Activated CD8-positive, alpha-beta memory T cell treated with anti-CD3 and anti-CD28 coated beads, Interleukin-2, amount 10 ng/mL, durations not matched to agents 7 days and 5 days (primary cell): ENCODE measurements around the gene GPR151. TPM values are rescaled to one million over a fixed set of nuclear protein-coding genes. Genes with fewer than 3 reads are reported as not detected.
"Not testable (repeated sequence)": the region's sequence is repeated elsewhere in the genome, so short reads cannot be mapped to it uniquely, and the experiment has no call there.

ENCODE experiments used
- ATAC-seq: fragments of 150-1000 bp; cut with Tn5 transposase; one replicate; pipeline ENCODE4 v1.10.0; 2021; ENCODE audit warnings: moderate library complexity
- CTCF ChIA-PET: fragments of 350-600 bp; sonication (Branson Sonifier 250); formaldehyde crosslinking; loops from one replicate; lab custom pipeline; 2021; ENCODE audit warnings: antibody characterized with exemption; lab: Charles Lee
- DNase-seq: peaks from one replicate; pipeline ENCODE4 v3.0.0-alpha.2; 2020
- H3K27ac Mint-ChIP-seq: one replicate; pipeline ENCODE4 v1.8.0; 2021; ENCODE audit warnings: mild to moderate bottlenecking, mixed read lengths
- H3K27me3 Mint-ChIP-seq: one replicate; pipeline ENCODE4 v1.8.0; 2021; ENCODE audit warnings: mixed read lengths
- H3K36me3 Mint-ChIP-seq: one replicate; pipeline ENCODE4 v1.8.0; 2021; ENCODE audit warnings: mild to moderate bottlenecking, mixed read lengths
- H3K4me1 Mint-ChIP-seq: one replicate; pipeline ENCODE4 v1.8.0; 2021; ENCODE audit warnings: mixed read lengths
- H3K4me3 Mint-ChIP-seq: one replicate; pipeline ENCODE4 v1.8.0; 2021; ENCODE audit warnings: mild to moderate bottlenecking, moderate library complexity, mixed read lengths
- H3K9me3 Mint-ChIP-seq: one replicate; pipeline ENCODE4 v1.8.0; 2022; ENCODE audit warnings: low read depth, mixed read lengths
- total RNA-seq, 2 experiments: library from RNA; stranded (reverse); gene quantifications; one replicate each; pipeline ENCODE4 v1.2.3, GENCODE V29; 2021

Gene GPR151
- not detected for total RNA-seq

DNA sequence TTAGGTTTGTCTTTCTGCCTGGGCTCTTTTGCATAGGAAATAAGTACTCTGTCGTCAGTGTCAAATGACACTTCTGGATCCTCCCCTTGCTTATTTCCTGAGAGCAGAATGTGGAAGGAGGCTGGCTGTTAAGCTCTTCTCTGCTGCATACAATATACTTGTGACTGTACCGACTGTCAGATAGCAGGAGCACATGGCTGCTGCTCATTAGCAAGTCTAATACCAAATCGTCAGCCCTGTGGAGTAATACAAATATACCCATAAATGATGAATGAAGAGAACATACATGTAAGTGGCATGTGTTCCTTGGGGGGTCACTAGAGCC, at the start of gene GPR151:
Gene GPR151 (minus strand): TSS at position 40 of the 325 bp plus-strand sequence. CDS start 77 bp downstream, outside the sequence.
- Mint-ChIP-seq H3K9me3 (no peaks in the 10 kb centered on the region), H3K4me1 (peaks cover 4% of the 10 kb centered on the region), H3K27me3 (peaks cover 9% of the 10 kb centered on the region), H3K36me3 (peaks cover 9% of the 10 kb centered on the region), H3K27ac (no peak within 1 kb of the TSS), H3K4me3 (no peak within 1 kb of the TSS)
- DNase-seq (no peak), ATAC-seq (no peak)
- CTCF ChIA-PET, result interaction anchor here (1.6 to 1.8 kb wide), 2 partner anchors 26 to 50 kb away, joined by 3 to 4 read pairs; no protein-coding TSS in a partner anchor

- no peaks in the 10 kb centered on the region for H3K27me3 Mint-ChIP-seq
- CTCF ChIA-PET, result interaction anchor here (0.9 to 1.7 kb wide), 4 partner anchors 385 to 625 kb away, joined by 3 to 7 read pairs (median 4); no protein-coding TSS in a partner anchor
- H3K4me3 Mint-ChIP-seq, result no peak overlapping the region
- DNase-seq (no peak), ATAC-seq (no peak)
- H3K27ac Mint-ChIP-seq, result no peak overlapping the region
- no peaks in the 10 kb centered on the region for H3K9me3 Mint-ChIP-seq
- H3K4me1 Mint-ChIP-seq, result peaks cover 4% of the 10 kb centered on the region
- H3K36me3 Mint-ChIP-seq, result no peaks in the 10 kb centered on the region
These were observed 48.2 kb upstream of the GPR151 start for GRCh38 chr5:146564007-146564762.

GRCh38 chr5:146562461-146562860, 46.5 kb upstream of the GPR151 start:
- Mint-ChIP-seq H3K4me1 (peaks cover 4% of the 10 kb centered on the region), H3K27ac (no peak overlapping the region), H3K27me3 (no peaks in the 10 kb centered on the region), H3K9me3 (no peaks in the 10 kb centered on the region), H3K4me3 (no peak overlapping the region), H3K36me3 (no peaks in the 10 kb centered on the region)
- ATAC-seq, result no peak
- DNase-seq, result no peak
- CTCF ChIA-PET, result interaction anchor here (1.3 to 1.8 kb wide), 3 partner anchors 10 to 403 kb away, joined by 3 to 4 read pairs (median 4); no protein-coding TSS in a partner anchor

DNA sequence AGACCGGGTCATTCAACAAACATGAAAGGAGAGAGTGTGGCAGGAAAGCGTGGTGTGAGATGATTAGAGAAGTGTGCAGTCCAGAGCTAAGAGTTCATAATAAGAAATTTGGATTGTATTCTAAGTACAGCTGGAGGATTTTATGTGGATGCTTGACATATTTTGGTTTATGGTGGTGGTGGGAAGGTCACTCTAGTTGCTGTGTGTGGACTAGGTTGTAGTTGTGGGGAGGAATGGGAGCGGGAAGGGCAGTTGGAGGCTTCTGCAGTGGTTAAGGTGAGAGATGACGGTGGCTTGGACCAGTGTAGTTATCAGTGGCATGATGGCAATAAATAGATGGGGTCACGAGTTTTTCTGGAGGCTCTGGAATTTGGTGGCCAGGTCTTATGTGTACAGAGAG, 45.7 kb upstream of the GPR151 start:
- CTCF ChIA-PET, result interaction anchor here (1.8 kb wide), 1 partner anchor 10 kb away, joined by 4 read pairs; no protein-coding TSS in a partner anchor
- Mint-ChIP-seq H3K27me3 (no peaks in the 10 kb centered on the region), H3K9me3 (no peaks in the 10 kb centered on the region), H3K4me3 (no peak overlapping the region), H3K4me1 (peaks cover 4% of the 10 kb centered on the region), H3K36me3 (no peaks in the 10 kb centered on the region), H3K27ac (no peak overlapping the region)
- ATAC-seq (no peak), DNase-seq (no peak)

GRCh38 chr5:146560205-146560812, 44.3 kb upstream of the GPR151 start:
- ATAC-seq (no peak), DNase-seq (no peak)
- no peak overlapping the region for H3K27ac Mint-ChIP-seq
- no peaks in the 10 kb centered on the region for H3K4me1 Mint-ChIP-seq
- H3K27me3 Mint-ChIP-seq, result no peaks in the 10 kb centered on the region
- no peaks in the 10 kb centered on the region for H3K9me3 Mint-ChIP-seq
- no peak overlapping the region for H3K4me3 Mint-ChIP-seq
- CTCF ChIA-PET, result no interaction called here
- no peaks in the 10 kb centered on the region for H3K36me3 Mint-ChIP-seq

DNA sequence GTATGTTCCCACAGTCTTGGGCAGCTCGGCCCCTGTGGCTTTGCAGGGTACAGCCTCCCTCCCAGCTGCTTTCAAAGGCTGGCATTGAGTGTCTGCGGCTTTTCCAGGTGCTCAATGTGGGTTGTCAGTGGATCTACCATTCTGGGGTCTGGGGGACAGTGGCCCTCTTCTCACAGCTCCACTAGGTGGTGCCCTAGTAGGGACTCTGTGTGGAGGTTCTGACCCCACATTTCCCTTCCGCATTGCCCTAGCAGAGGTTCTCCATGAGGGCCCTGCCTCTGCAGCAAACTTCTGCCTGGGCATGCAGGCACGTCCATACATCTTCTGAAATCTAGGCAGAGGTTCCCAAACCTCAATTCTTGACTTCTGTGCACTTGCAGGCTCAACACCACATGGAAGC, 40.9 kb upstream of the GPR151 start:
- H3K4me1 Mint-ChIP-seq, H3K9me3 Mint-ChIP-seq, H3K4me3 Mint-ChIP-seq, CTCF ChIA-PET, ATAC-seq, DNase-seq, H3K36me3 Mint-ChIP-seq, H3K27ac Mint-ChIP-seq: not testable (repeated sequence)
- H3K27me3 Mint-ChIP-seq, result peaks cover 25% of the 10 kb centered on the region

- Mint-ChIP-seq H3K9me3 (no peaks in the 10 kb centered on the region), H3K36me3 (no peaks in the 10 kb centered on the region), H3K4me1 (no peaks in the 10 kb centered on the region), H3K27me3 (peaks cover 45% of the 10 kb centered on the region), H3K27ac (no peak overlapping the region), H3K4me3 (no peak overlapping the region)
- CTCF ChIA-PET, result no interaction called here
- no peak for DNase-seq
- no peak for ATAC-seq
These were observed 37.5 kb upstream of the GPR151 start for GRCh38 chr5:146553446-146553845.

DNA sequence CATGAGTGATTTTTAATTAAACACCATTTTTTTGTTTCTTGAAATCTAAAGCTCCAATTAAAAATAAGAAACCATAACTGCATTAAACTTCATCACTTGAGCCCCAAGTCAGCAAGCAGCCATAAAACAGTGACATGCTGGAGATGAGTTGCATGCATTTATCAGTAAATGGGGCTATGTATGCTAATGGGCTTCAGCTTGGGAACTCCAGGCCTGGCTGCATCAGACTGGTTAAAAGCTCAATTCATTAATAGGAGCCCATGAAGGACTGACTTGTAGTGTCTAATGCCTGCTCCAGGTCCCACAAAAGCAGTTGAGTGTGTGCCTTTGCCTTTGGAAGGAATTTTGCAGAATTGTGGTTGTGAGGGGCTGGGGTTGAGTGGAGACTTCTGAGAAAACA, 33.6 kb upstream of the GPR151 start:
- Mint-ChIP-seq H3K4me3 (no peak overlapping the region), H3K27me3 (peaks cover 45% of the 10 kb centered on the region), H3K4me1 (no peaks in the 10 kb centered on the region), H3K27ac (no peak overlapping the region), H3K36me3 (no peaks in the 10 kb centered on the region), H3K9me3 (no peaks in the 10 kb centered on the region)
- no peak for ATAC-seq
- CTCF ChIA-PET, result interaction anchor here (0.7 to 1.2 kb wide), 2 partner anchors 416 to 418 kb away, joined by 3 read pairs; no protein-coding TSS in a partner anchor
- no peak for DNase-seq

DNA sequence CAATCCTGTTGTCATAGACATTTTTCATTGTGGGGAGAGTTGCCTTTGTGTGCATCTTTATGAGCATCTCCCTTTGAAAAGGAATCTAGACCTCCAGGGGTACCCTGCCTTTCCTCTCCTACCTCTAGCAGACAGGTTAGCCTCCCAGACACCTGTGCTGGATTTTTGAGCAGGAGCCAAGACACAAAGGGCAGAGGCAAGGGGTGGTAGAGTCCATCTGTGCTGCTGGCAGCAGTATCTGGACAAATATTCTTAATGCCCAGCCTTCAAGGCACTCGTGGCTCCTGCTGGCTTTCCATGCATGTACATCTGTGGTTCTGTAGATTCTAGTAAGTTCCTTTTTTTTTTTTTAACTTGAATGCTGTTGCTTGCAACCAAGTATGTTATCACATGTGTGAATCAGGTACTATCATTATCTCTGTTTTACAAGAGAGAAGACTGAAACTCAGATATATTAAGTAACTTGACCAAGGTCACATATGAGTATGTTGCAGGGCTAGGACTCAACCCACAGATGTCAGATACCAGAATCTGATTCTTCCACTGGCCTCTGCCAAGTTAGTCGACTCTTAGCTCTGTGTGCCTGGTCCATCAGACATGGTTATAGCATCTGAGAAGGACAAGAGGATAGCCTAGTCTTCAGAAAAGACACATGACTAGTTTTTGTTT, 32.9 kb upstream of the GPR151 start:
- Mint-ChIP-seq H3K27ac (no peak overlapping the region), H3K4me1 (peaks cover 1% of the 10 kb centered on the region), H3K36me3 (no peaks in the 10 kb centered on the region), H3K4me3 (no peak overlapping the region), H3K9me3 (no peaks in the 10 kb centered on the region), H3K27me3 (peaks cover 38% of the 10 kb centered on the region)
- no peak for ATAC-seq
- CTCF ChIA-PET, result interaction anchor here (0.7 to 2.3 kb wide), 4 partner anchors 15 to 418 kb away, joined by 3 to 9 read pairs (median 6); no protein-coding TSS in a partner anchor
- DNase-seq, result no peak

- CTCF ChIA-PET, result no interaction called here
- Mint-ChIP-seq H3K27me3 (peaks cover 11% of the 10 kb centered on the region), H3K36me3 (no peaks in the 10 kb centered on the region), H3K9me3 (no peaks in the 10 kb centered on the region), H3K4me3 (no peak overlapping the region), H3K4me1 (peaks cover 3% of the 10 kb centered on the region), H3K27ac (no peak overlapping the region)
- ATAC-seq (no peak), DNase-seq (no peak)
These were observed 28.2 kb upstream of the GPR151 start for GRCh38 chr5:146544232-146544631.

- Mint-ChIP-seq H3K4me1 (peaks cover 3% of the 10 kb centered on the region), H3K9me3 (no peaks in the 10 kb centered on the region), H3K36me3 (no peaks in the 10 kb centered on the region), H3K27me3 (peaks cover 5% of the 10 kb centered on the region), H3K27ac (no peak overlapping the region), H3K4me3 (no peak overlapping the region)
- peak; percentile 79 for DNase-seq
- peak; percentile 94 for ATAC-seq
- CTCF ChIA-PET, result interaction anchor here (0.6 to 4.5 kb wide), 20 partner anchors 9 to 650 kb away, joined by 3 to 73 read pairs (median 4); partner anchors contain the start of genes GPR151 and PPP2R2B
These were observed 26.2 kb upstream of the GPR151 start for GRCh38 chr5:146541958-146542849.

DNA sequence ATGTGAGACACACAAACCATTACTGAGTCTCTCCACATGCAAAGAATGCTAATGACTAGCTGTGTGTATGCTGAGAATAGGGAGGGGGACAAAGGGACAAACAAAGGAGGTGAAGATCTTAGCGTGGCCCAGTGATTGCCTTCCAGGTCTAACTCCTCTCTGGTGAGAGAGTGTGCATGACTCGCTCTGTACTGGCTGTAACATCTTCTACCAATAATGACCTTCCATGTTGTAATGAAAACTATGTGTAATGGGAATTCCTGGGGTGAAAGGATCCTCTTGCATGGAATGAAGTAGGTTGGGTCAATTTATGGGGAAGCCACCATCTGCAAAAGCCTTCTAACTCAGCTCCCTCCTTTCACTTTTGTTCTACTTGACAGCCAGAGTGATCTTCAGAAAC, 24.4 kb upstream of the GPR151 start:
- Mint-ChIP-seq H3K4me3 (no peak overlapping the region), H3K36me3 (no peaks in the 10 kb centered on the region), H3K9me3 (no peaks in the 10 kb centered on the region), H3K27ac (no peak overlapping the region), H3K4me1 (peaks cover 3% of the 10 kb centered on the region), H3K27me3 (no peaks in the 10 kb centered on the region)
- ATAC-seq, result no peak
- DNase-seq, result no peak
- CTCF ChIA-PET, result interaction anchor here (0.9 to 4.5 kb wide), 3 partner anchors 18 to 648 kb away, joined by 3 to 73 read pairs (median 4); no protein-coding TSS in a partner anchor
